ENCODE measurements around the gene ZNF516.

The ZNF516 gene

DNA sequence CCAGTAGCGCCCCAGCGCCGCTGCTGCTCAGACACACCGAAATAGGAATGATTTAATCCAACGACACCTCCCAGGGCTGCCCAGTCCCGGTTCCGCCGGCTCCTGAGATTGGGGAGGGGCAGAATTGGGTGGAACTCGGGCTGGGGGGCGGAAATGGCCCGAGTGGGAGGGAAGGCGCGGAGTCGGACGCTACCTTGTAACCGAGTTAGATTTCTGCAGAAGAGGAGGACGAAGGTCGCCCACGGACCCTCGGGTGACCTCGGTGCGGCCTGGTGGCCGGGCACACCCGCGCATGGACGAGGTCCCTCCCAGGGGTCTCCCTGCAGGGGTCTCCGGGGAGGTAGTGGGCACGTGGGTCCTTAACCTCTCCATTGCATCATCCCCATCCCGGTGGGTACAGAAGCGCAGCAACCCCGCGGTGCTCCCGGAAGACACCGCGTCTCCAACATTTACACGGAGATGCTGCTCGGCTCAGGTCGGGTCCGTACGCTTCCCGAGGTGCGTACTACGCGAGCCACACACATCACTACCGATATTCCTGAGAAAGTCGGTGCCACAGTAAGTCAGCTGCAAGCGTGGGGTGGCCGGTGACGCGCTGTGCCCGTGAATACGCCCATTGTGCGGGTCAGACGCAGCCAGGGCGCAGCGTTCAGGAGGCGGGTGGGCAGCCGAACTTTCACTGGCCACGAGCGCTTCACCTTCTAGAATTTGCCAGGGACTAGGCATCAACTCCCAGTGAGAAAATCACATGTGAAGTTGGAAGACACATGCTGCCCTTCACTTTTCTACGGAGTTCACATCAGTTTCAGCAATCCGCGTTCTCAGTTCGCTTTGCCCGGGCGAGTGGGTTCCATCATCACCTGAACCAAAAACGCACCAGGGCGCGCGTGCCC lies 3.0 kb downstream of the ZNF516 start:
- DNase-seq, result peak in 26 of 56 donors; percentile 27 to 81 (median 57)

GRCh38 chr18:76491473-76491775 lies 3.6 kb downstream of the ZNF516 start:
- peak in 24 of 56 donors; percentile 27 to 81 (median 50) for DNase-seq

- peak in 13 of 56 donors; percentile 21 to 68 (median 43) for DNase-seq
Observed at GRCh38 chr18:76490670-76491472, 4.2 kb downstream of the ZNF516 start.

DNA sequence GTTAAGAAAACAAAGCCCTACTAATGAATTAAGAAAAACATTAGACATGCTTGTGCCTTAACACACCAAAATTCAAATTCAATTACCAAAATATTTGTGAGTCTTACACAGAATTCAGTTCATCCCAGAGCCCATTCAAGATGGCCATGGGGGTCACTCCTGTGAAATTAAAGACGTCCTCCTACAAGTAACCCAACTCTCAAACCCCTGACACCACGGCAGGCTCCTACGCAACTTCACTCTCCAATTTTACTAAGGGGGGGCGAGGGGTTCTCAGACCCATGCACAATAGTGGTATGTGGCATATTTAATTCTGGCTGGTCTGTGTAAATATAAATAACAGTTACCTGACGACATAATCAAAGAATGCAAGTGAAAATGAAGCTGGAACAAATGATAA lies 5.0 kb downstream of the ZNF516 start:
- DNase-seq, result no peak

GRCh38 chr18:76489081-76489480 lies 6.0 kb downstream of the ZNF516 start:
- no peak for DNase-seq

- peak in 1 of 56 donors; percentile 42 for DNase-seq
Observed at GRCh38 chr18:76488190-76488589, 6.9 kb downstream of the ZNF516 start.

DNA sequence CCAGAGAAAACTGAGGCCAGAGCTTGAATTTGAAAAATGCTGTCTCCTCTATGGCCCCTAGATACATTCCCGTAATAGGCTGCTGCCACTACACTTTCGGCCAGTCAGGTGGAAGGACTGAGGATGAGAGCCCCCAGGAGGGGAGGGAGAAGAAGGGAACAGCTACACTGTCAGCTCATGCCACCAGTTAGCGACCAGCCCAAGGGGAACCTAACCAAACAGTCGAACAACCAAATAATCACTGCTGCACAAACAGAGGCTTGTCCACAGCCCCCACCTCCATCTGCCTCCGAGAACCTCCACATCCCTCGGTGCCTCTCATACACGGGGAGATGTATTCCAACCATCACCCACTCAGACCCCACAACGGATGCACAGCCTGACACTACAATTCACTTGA lies 7.3 kb downstream of the ZNF516 start:
- no peak for DNase-seq

DNA sequence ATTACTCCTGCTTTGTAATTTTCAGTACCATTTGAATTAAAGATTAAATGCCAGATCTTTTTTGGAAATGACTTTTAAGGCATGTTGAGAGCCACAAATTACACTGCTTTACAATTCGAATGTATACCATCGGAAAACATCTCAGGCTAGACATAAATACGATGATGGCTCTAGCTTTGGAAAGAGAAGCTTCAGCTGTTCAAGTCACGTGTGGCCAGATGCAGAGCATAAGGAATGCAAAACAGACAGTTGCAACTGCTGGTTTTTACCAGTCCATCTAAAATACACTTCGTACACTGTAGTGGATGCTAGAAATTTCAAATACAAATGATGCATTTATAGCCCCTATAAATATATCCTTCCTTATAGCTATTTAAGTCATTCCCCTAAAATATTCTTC lies 8.0 kb downstream of the ZNF516 start:
- DNase-seq, result no peak

DNA sequence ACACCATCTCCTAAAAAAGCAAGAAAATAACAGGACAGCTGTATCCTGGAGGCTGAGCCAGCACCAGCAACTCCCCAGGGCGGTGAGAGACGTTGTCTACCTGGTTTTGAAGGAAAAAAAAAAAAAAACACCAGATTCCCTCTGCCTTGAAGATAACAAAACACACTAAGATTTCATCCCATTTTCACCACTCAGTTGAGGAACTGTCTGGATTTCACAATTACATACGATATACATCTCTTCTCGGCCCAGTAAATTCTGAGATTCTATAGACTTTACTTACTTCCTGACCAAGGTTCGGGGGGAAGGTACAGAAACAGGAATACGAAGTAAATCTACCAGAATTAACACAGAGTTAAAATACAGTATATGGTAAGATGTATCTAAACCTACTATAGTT lies 8.5 kb downstream of the ZNF516 start:
- no peak for DNase-seq

DNA sequence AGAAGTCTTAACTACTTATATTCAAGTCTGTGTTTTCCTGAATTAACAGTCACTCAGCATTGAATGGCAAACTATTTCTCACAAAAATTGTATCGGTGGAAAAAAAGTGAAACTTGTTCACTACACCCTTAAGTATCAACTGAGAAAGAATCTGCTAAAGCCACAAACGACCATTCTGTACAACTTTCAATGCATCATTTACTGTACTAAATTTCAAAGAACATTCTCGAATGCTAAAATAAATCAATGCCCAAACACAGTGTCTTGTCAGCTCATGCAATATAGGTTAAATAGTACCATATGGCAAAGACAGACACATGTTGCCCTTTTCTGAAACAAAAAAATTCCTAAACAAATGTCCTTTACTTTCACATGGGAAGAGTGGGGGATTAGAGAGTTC lies 9.0 kb downstream of the ZNF516 start:
- no peak for DNase-seq

- no peak for DNase-seq
Observed at GRCh38 chr18:76484749-76485387, 10.2 kb downstream of the ZNF516 start.

DNA sequence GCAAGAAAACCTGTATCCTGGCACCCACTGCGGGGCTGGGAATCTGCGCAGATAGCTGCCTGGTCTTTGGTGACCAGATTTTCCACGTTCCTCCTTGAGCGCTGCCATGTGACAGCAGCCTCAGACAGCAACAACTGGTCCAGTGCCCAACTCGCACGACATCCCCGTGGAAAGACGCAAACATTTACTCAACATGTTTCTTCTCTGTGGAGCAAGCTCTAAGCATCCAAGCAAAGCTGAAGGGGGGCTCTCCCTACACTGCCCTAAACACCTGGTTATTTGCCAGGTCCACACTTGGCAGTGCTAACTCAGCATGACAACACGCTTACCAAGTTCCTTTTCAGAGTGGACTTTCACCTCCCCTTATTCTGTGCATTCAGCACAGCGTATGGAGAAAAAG lies 11.3 kb downstream of the ZNF516 start:
- no peak for DNase-seq

DNA sequence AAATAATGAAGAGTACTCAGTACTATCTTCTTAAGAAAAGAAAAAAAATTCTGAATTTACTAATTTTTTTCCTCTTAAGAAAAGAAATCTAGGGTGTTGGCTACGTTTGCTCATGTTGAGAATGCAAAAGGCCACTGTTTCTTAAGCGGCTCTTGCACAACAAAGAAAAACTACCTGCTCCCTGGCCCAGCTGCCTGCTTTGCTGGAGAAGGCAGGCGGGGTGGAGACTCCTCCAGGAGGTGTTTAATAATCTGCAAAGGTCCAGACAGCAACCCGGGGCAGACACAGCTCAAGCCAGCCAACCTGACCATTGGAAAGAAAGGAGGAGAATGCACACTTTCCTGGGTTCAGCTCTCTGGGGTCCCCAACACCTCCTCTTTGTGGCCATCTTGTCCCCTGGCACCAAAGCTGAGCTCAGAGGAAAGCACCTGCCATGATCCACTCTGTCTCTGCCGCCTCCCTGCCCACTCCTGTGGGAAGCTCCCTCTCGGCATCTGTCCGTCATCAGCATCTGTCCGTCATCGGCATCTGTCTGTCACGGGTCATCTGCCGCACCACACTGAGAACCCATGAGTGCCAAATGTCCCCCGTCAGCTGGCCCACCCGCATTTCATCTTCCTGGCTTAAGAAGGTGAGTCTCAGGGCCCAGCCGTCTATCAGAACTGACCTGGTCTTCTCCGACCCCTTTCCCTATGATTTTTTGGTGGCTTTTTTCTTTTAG lies 11.9 kb downstream of the ZNF516 start:
- DNase-seq, result no peak

GRCh38 chr18:76482267-76482666 lies 12.8 kb downstream of the ZNF516 start:
- DNase-seq, result no peak

DNA sequence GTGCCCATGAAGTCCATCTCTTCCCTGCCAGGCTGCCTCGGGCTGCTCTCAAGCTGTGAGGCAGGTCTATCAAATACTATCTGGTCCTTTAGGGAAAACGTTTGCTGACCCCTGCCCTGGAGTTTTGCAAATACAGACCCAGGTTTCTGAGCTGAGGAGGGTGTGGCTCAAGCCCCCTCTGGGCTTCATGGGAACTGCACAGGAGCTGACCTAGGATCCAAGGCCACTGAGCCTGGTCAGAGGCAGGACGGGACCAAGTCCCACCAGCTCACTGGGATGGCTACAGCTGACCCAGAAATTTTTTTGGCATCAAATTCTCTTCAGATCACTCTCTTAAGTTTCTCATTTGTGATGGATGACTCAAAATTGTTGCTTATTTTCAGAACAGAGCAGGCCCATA lies 14.1 kb downstream of the ZNF516 start:
- DNase-seq, result no peak

DNA sequence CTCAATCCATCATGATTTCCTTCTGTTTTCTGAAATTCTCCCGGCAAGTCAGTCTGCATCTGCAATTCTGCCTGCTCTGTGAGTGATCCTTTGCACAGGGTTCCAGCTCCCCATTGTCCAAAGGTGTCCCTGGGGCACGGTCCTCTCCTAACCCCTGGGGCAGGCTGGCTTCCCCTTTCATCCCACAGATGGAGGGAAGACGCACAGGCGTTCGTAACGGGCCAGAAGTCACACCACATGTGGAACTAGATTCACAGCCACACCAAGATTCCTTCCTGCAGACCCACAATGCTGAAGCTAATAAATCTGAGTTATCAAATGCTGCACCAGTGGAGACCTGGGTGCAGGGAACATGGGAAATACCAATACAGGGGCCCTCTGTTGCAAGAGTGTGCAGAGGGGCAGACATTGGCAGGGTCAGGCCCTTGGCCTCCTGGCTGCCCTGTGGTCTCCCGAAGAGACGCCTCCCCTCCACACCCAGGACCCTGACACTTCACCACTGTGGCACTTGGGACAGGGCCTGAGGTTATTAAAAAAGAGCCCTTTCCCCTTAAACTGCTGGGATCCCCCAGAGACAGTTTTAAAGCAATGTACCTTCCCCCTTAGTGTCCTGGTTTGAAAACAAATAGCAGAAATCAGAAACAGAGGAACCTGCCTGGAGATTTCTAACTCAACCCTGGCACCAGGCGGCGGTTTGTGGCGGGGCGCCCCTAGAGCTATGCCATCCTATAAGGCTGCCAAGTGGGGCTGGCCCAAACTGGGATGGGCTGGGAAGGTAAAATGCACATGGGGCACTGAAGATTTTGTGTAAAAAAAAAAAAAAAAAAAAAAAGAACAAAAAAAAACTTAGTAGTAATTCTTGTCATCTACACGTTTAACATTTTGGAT lies 15.4 kb downstream of the ZNF516 start:
- DNase-seq, result no peak

DNA sequence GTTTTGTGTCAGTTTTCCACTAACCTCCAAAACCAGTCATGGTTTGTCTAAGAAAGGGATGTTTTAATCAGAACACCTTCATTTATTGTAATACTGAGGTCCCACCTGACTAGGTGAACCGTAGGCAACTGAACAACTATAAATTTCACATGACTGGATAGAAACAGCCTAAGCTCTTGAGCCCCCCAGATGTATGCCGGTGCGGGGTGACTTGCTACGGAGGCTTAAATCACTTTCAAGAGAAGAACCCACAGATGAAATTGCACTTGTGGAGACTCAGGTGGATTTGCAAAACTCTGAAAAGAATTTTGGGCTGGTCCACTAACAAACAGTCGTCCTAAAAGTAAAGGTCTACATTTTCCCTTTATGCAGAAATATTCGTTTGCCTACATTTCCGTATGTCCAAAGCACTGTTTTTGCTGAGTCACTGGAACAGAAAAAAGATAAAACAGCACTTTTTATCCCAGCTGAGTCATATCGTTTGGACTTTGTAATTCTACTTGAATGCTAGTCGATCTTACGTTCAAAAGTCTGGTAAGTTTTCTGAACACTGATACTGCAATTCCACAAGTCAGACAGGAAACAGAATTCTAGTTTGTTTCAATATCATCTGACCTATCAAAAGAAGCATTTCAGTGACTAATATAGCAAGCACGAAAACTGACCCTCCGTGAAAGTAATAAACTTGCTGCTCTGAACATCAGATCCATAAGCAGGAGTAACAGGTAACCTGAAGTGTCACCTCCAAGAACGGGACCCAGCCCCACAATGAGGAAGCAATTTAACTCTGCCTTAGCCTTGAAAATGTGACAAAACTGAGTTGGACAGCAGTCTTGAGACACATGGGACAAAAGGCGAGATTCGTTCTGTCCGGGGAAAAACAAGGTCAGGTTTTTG lies 18.1 kb downstream of the ZNF516 start:
- no peak for DNase-seq

GRCh38 chr18:76475450-76476194 lies 19.4 kb downstream of the ZNF516 start:
- no peak for DNase-seq

DNA sequence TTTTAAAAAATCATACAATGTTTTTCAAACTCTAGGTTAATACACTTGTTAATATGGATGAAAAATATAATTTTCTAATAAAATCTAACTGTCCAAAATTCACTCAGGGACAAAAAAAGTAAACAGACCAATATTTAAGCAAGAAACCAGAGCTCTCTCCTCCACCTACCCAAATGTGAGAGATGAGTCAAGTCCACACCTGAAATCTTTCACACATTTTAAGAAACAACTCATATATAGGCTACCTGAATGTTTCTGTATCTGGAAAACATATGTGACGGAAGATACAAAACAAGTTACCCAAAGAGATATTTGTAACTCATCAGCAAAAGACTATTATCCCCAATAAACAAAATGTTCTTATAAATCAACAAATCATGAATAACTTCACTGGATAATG lies 20.2 kb downstream of the ZNF516 start:
- DNase-seq, result no peak
